HG03280 (cell line): ENCODE data around the gene BIN1.

Experiments used
- ATAC-seq: cut with Tn5 transposase; IDR thresholded peaks from one replicate; pipeline ENCODE4 v1.9.1; 2021; ENCODE audit warnings: mild to moderate bottlenecking, moderate library complexity; ENCODE audit not compliant: unreplicated experiment

Gene BIN1

DNA sequence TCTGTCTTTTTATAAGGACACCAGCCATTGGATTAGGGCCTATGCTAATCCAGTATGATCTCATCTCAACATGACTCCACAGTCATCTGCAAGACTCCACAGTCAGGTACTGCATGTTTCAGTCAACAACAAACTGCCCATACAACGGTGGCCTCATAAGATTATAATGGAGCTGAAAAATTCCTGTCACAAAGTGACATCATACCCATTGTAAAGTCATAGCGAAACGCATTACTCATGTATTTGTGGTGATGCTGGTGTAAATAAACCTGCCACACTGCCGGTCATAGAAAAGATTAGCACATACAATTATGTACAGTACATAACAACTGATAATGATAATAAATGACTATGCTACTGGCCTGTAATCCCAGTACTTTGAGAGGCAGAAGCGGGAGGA is 106.0 kb downstream of the BIN1 start:
- no peak for ATAC-seq

DNA sequence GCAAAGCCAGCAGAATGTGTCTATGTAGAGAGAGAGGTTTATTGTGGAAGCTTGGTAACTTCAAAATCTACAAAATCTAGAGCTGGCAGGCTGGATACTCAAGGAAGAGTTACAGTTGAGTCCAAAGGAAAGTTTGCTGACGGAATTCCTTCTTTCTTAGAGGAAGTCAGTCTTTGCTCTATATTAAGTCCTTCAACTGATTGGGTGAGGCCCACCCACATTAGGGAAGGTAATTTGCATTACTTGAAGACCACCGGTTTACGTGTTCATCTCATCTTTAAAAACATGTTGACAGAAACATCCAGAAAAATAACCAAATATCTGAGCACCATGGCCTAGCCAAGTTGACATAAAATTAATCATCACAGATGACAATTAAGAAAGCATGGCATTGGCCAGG is 106.8 kb downstream of the BIN1 start:
- ATAC-seq, result no peak

DNA sequence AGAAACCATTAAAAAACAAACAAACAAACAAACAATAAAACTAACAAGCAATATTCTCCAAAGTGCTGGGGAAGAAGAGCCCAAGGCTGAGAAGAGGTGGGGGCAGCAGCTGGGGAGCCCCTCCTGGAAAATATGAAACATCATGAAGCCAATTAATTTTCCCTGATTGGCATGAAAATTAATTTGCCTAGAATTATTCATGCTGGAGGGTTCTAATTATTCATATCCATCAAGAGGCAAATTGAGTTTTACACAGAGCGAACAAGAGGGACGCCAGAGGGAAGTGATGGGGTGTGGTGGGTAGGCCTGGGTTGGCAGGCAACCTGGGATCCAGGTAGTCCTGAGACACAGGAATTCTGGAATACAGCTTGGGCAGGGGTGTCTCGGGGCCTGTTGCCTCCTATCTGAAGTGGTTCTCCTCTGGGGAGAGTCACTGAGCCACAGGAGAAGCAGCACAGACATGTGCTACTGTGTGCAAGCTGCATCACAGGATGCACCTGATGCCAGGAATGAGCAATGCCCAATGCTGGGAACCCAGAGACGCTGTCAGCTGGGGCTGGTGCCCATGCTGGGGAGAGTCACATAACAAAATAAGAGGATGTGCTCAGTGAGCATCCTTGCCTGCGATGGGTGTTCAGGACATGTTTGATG is 107.7 kb downstream of the BIN1 start:
- ATAC-seq, result no peak

DNA sequence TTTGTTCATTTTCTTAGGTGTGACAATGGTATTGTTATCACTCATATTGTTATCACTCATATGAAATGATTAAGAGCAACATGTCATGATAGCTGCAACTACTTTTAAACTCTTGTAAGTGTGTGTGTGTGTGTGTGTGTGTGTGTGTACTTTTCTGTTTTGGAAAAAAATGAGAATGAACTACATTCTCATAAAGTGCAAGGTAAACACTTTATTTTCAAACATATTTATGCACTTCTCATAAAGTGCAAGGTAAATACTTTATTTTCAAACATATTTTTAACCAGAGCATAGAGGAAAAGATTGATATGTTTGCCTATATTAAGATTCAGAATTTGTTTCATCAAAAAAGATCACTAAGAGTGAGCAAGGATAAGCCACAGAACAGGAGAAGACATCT is 108.5 kb downstream of the BIN1 start:
- no peak for ATAC-seq
